DMS153 treated with DMSO at 0.1 percent for 48 hours (cell line): ENCODE results near the gene FOXN4.

ENCODE experiments used
- DNase-seq: peaks from one replicate; lab custom pipeline; 2025; ENCODE audit not compliant: unreplicated experiment; lab: John Stamatoyannopoulos, UW

FOXN4 gene

GRCh38 chr12:109305547-109305946 lies 3.5 kb downstream of the FOXN4 start:
- no peak for DNase-seq

- peak; percentile 70 for DNase-seq
Observed at GRCh38 chr12:109304485-109304884, 4.6 kb downstream of the FOXN4 start.

GRCh38 chr12:109302770-109303169 lies 6.3 kb downstream of the FOXN4 start:
- no peak for DNase-seq

- no peak for DNase-seq
Observed at GRCh38 chr12:109302358-109302757, 6.7 kb downstream of the FOXN4 start.

- no peak for DNase-seq
Observed at GRCh38 chr12:109301643-109302168, 7.4 kb downstream of the FOXN4 start.

GRCh38 chr12:109299849-109300248 lies 9.2 kb downstream of the FOXN4 start:
- no peak for DNase-seq

GRCh38 chr12:109296431-109296830 lies 12.7 kb downstream of the FOXN4 start:
- DNase-seq, result no peak

GRCh38 chr12:109295764-109296425 lies 13.2 kb downstream of the FOXN4 start:
- no peak for DNase-seq

- no peak for DNase-seq
Observed at GRCh38 chr12:109294286-109294796, 14.7 kb downstream of the FOXN4 start.

- no peak for DNase-seq
Observed at GRCh38 chr12:109293106-109293505, 16.0 kb downstream of the FOXN4 start.

GRCh38 chr12:109292342-109292711 lies 16.8 kb downstream of the FOXN4 start:
- DNase-seq, result no peak

GRCh38 chr12:109291521-109292341 lies 17.4 kb downstream of the FOXN4 start:
- peak; percentile 97 for DNase-seq

GRCh38 chr12:109291117-109291516 lies 18.0 kb downstream of the FOXN4 start:
- DNase-seq, result no peak

GRCh38 chr12:109290061-109290460 lies 19.0 kb downstream of the FOXN4 start:
- no peak for DNase-seq

- DNase-seq, result no peak
Observed at GRCh38 chr12:109289551-109289950, 19.5 kb downstream of the FOXN4 start.

- no peak for DNase-seq
Observed at GRCh38 chr12:109289004-109289403, 20.1 kb downstream of the FOXN4 start.

- no peak for DNase-seq
Observed at GRCh38 chr12:109288571-109288970, 20.5 kb downstream of the FOXN4 start.

- no peak for DNase-seq
Observed at GRCh38 chr12:109287811-109288469, 21.1 kb downstream of the FOXN4 start.

- no peak for DNase-seq
Observed at GRCh38 chr12:109287181-109287580, 21.9 kb downstream of the FOXN4 start.

- no peak for DNase-seq
Observed at GRCh38 chr12:109286652-109287051, 22.4 kb downstream of the FOXN4 start.

- DNase-seq, result no peak
Observed at GRCh38 chr12:109286252-109286651, 22.8 kb downstream of the FOXN4 start.

- no peak for DNase-seq
Observed at GRCh38 chr12:109284392-109284791, 24.7 kb downstream of the FOXN4 start.
